HFFc6 (cell line): ENCODE measurements around the gene ADGRG3. TPM values are rescaled to one million over a fixed set of nuclear protein-coding genes. Genes with fewer than 3 reads are reported as not detected.

Experiments
- DNase-seq: peaks from one replicate; pipeline ENCODE4 v3.0.0-alpha.2; 2018
- H3K27ac Mint-ChIP-seq: 2 replicates; pipeline ENCODE4 v1.8.0; 2020; ENCODE audit warnings: mild to moderate bottlenecking, mixed read lengths
- H3K27me3 Mint-ChIP-seq: 2 replicates; pipeline ENCODE4 v1.8.0; 2021; ENCODE audit warnings: mild to moderate bottlenecking, moderate library complexity, mixed read lengths; ENCODE audit not compliant: insufficient read depth
- H3K36me3 Mint-ChIP-seq: 2 replicates; pipeline ENCODE4 v1.8.0; 2021; ENCODE audit warnings: low read depth, mixed read lengths
- H3K4me1 Mint-ChIP-seq: 2 replicates; pipeline ENCODE4 v1.8.0; 2020; ENCODE audit warnings: low read depth, mixed read lengths
- H3K4me3 Mint-ChIP-seq: 2 replicates; pipeline ENCODE4 v1.8.0; 2020; ENCODE audit warnings: mild to moderate bottlenecking, moderate library complexity, mixed read lengths
- H3K9me3 Mint-ChIP-seq: 2 replicates; pipeline ENCODE4 v1.8.0; 2020; ENCODE audit warnings: mild to moderate bottlenecking, mixed read lengths
- CTCF ChIP-seq: fragments of 200-600 bp; sonication (generic); IDR thresholded peaks from 2 replicates; pipeline ENCODE4 v1.5.0; 2021; ENCODE audit warnings: antibody characterized with exemption, mild to moderate bottlenecking
- total RNA-seq, 6 experiments: library from RNA; stranded (reverse); fragmentation: NEBNext Ultra II Directional; extraction: Animal tissue kit (Norgen Biotek cat#: 25700); gene quantifications; 2 replicates in 1 of 6; 3 replicates in 5 of 6; pipeline ENCODE4 v1.2.3, GENCODE V29; 2021

The ADGRG3 gene
- total RNA-seq, 6 experiments from 2014 or later, result not detected

- Mint-ChIP-seq H3K27ac (no peak overlapping the region), H3K4me3 (no peak overlapping the region), H3K36me3 (no peaks in the 10 kb centered on the region), H3K9me3 (no peaks in the 10 kb centered on the region), H3K4me1 (peaks cover 27% of the 10 kb centered on the region), H3K27me3 (peaks cover 14% of the 10 kb centered on the region)
- no peak for TF ChIP-seq CTCF
- no peak for DNase-seq
Measured at GRCh38 chr16:57622361-57623250, 45.5 kb upstream of the ADGRG3 start.

DNA sequence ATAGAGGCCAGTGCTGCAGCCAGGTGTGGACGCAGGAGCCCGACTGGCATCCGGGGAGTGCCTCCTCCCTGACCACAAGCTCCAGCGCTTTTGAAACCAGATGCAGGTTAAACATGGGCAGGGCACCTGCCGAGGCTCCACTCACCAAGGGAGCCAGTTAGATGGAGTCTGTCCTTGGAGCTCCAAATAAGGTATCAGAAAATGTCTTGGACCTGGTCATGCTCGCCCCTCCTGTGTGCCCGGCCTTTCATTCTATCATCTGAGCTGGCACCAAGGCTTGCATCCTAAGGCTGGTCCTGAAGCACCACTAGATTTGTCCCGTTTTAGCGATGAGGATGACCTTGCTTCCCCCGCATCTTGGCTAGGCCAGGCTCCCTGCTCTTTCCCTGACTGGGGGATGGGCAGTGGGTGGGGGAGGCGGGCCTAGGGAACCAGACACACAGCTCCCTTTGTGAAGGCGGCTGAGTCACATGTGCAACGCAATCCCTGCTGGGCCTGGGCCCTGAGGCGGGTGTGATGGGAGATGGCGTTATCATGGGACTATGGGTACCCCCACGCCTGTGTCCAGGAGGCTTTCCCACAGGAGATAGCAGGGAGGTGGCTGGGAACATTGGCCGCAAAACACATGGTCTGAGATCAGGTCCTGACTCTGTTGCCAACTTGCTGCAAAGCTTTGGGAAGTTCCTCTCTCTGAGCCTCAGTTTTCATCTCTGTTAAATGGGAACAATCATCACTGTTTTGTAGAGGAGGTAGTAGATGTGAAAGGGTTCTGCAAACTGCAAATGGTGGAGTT lies 44.7 kb upstream of the ADGRG3 start:
- Mint-ChIP-seq H3K4me1 (peaks cover 36% of the 10 kb centered on the region), H3K36me3 (no peaks in the 10 kb centered on the region), H3K4me3 (no peak overlapping the region), H3K27ac (no peak overlapping the region), H3K27me3 (peaks cover 12% of the 10 kb centered on the region), H3K9me3 (no peaks in the 10 kb centered on the region)
- no peak for DNase-seq
- TF ChIP-seq CTCF, result no peak

DNA sequence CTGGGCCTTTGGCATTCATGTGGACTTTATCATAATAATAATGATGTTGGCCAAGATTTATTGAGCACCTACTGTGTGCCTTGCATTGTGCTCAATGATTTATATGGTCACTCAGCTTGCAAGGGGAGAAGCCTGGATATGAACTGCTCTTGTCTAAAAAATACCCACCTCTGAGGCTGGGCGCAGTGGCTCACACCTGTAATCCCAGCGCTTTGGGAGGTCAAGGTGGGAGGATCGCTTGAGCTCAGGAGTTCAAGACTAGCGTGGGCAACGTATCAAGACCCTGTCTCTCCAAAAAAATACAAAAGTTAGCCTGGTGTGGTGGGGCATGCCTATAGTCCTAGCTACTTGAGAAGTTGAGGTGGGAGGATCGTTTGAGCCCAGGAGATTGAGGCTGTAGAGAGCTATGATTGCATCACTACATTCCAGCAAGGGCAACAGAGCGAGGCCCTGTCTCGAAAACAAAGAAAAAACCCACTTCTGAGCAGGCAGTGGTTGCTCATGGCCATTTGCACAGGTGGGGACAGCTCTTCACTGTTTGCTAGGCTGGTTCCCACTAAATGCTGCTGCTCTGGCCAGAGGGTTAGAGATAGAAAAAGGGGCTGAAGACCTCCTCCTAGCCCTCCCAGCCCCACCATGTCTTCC lies 43.9 kb upstream of the ADGRG3 start:
- Mint-ChIP-seq H3K4me3 (no peak overlapping the region), H3K9me3 (no peaks in the 10 kb centered on the region), H3K4me1 (peaks cover 43% of the 10 kb centered on the region), H3K27me3 (peaks cover 10% of the 10 kb centered on the region), H3K36me3 (no peaks in the 10 kb centered on the region), H3K27ac (no peak overlapping the region)
- no peak for DNase-seq
- no peak for TF ChIP-seq CTCF

GRCh38 chr16:57624806-57625500 lies 43.2 kb upstream of the ADGRG3 start:
- Mint-ChIP-seq H3K4me3 (no peak overlapping the region), H3K9me3 (no peaks in the 10 kb centered on the region), H3K4me1 (peaks cover 44% of the 10 kb centered on the region), H3K27ac (no peak overlapping the region), H3K27me3 (peaks cover 8% of the 10 kb centered on the region), H3K36me3 (no peaks in the 10 kb centered on the region)
- DNase-seq, result no peak
- no peak for TF ChIP-seq CTCF
